Prostate gland (tissue), 2 donors: Measurements from ENCODE around the gene C13orf46.

Source experiments
- POLR2A ChIP-seq: fragments of 450-650 bp; IDR thresholded peaks from one replicate; pipeline ENCODE4 v1.6.1; 2016; ENCODE audit warnings: antibody characterized with exemption, mild to moderate bottlenecking
- TF ChIP-seq, protein P1 (sequence below), 4 experiments: fragments of 200-600 bp in 2 of 4; fragments of 450-650 bp in 2 of 4; sonication (generic) in 2 of 4; IDR thresholded peaks; 1 replicate in 3 of 4; 2 replicates in 1 of 4; pipeline ENCODE4 v1.5.1; 2016 to 2019; ENCODE audit warnings: antibody characterized with exemption in 4 of 4, mild to moderate bottlenecking in 2 of 4, moderate library complexity in 2 of 4

- TF ChIP-seq, protein P1, sequence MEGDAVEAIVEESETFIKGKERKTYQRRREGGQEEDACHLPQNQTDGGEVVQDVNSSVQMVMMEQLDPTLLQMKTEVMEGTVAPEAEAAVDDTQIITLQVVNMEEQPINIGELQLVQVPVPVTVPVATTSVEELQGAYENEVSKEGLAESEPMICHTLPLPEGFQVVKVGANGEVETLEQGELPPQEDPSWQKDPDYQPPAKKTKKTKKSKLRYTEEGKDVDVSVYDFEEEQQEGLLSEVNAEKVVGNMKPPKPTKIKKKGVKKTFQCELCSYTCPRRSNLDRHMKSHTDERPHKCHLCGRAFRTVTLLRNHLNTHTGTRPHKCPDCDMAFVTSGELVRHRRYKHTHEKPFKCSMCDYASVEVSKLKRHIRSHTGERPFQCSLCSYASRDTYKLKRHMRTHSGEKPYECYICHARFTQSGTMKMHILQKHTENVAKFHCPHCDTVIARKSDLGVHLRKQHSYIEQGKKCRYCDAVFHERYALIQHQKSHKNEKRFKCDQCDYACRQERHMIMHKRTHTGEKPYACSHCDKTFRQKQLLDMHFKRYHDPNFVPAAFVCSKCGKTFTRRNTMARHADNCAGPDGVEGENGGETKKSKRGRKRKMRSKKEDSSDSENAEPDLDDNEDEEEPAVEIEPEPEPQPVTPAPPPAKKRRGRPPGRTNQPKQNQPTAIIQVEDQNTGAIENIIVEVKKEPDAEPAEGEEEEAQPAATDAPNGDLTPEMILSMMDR (IDR thresholded peaks at IDR 0.05): no peak
- TF ChIP-seq POLR2A: no peak
Observed at GRCh38 chr13:114009590-114010400, 35.9 kb upstream of the C13orf46 start.
